Endothelial cell of umbilical vein (primary cell): ENCODE measurements around the gene EIF5B.
A peak's percentile ranks its signal among the peaks of the same experiment; 100 is the strongest.

Source experiments
- CTCF ChIP-seq, 2 donors: IDR thresholded peaks; 1 replicate in 1 of 2; 2 replicates in 1 of 2; pipeline ENCODE4 v1.5.1; 2011; ENCODE audit warnings: low read length in 2 of 2, mild to moderate bottlenecking in 2 of 2, moderate library complexity in 2 of 2, control low read depth in 1 of 2, inconsistent platforms in 1 of 2, low read depth in 1 of 2; ENCODE audit not compliant: insufficient read depth in 1 of 2; ENCODE audit errors: extremely low read depth in 1 of 2
- EZH2 ChIP-seq: IDR thresholded peaks from 2 replicates; pipeline ENCODE4 v1.6.1; 2012; ENCODE audit warnings: borderline replicate concordance, low read depth, mild to moderate bottlenecking, moderate library complexity, low read length, inconsistent platforms; ENCODE audit not compliant: severe bottlenecking
- JUN ChIP-seq: IDR thresholded peaks from 2 replicates; pipeline ENCODE4 v1.6.1; 2011; ENCODE audit warnings: borderline replicate concordance, low read depth; ENCODE audit not compliant: insufficient read length, insufficient read depth
- MYC ChIP-seq: IDR thresholded peaks from one replicate; pipeline ENCODE4 v1.6.1; 2011; ENCODE audit warnings: mild to moderate bottlenecking, low read depth, low read length
- POLR2A ChIP-seq: IDR thresholded peaks from 2 replicates; pipeline ENCODE4 v1.6.1; 2012; ENCODE audit warnings: low read depth, mild to moderate bottlenecking, control low read depth, low read length
- POLR2AphosphoS5 ChIP-seq: IDR thresholded peaks from 2 replicates; pipeline ENCODE4 v1.6.1; 2012; ENCODE audit warnings: low read depth, mild to moderate bottlenecking, control low read depth, low read length, moderate library complexity; ENCODE audit not compliant: insufficient read depth
- TF ChIP-seq, protein P1 (sequence below): IDR thresholded peaks from 2 replicates; pipeline ENCODE4 v1.6.1; 2011; ENCODE audit not compliant: insufficient read depth, insufficient read length

- no peak for TF ChIP-seq CTCF (IDR thresholded peaks at IDR 0.05; ENCODE audit: extremely low read depth in 1 of 2, insufficient read depth in 1 of 2, low read depth in 1 of 2, low read length in 2 of 2)
- TF ChIP-seq EZH2: no peak
- no peak for TF ChIP-seq POLR2AphosphoS5
- TF ChIP-seq, protein P1, sequence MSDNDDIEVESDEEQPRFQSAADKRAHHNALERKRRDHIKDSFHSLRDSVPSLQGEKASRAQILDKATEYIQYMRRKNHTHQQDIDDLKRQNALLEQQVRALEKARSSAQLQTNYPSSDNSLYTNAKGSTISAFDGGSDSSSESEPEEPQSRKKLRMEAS: no peak
- peak; percentile 36 for TF ChIP-seq POLR2A
- TF ChIP-seq MYC: no peak
- TF ChIP-seq JUN: no peak
These were observed 67.8 kb downstream of the EIF5B start for GRCh38 chr2:99404797-99405669.
